Psoas muscle (tissue), 8 donors: ENCODE results near the gene TTLL4. TPM values are rescaled to one million over a fixed set of nuclear protein-coding genes. Genes with fewer than 3 reads are reported as not detected.

ENCODE experiments used
- ATAC-seq, 4 donors: fragments of 200-7000 bp; cut with Tn5 transposase; one replicate each; pipeline ENCODE4 v1.9.1; 2020; ENCODE audit warnings: moderate library complexity in 3 of 4, mild to moderate bottlenecking in 2 of 4
- DNase-seq, 2 donors: peaks; one replicate each; pipeline ENCODE4 v3.0.0-alpha.2; 2020
- H3K27ac ChIP-seq: fragments of 200-600 bp; one replicate; pipeline ENCODE4 v1.8.0; 2022
- H3K27me3 ChIP-seq, 3 donors: fragments of 200-600 bp in 1 of 3; one replicate each; pipeline versions ENCODE4 v1.6.1 to v1.8.0; 2013 to 2022; ENCODE audit warnings: low read length in 2 of 3, mild to moderate bottlenecking in 2 of 3, moderate library complexity in 1 of 3; ENCODE audit not compliant: insufficient read depth in 3 of 3
- H3K36me3 ChIP-seq, 2 donors: fragments of 200-600 bp in 1 of 2; one replicate each; pipeline versions ENCODE4 v1.6.1 to v1.8.0; 2013 to 2022; ENCODE audit warnings: low read depth in 1 of 2, mild to moderate bottlenecking in 1 of 2, moderate library complexity in 1 of 2; ENCODE audit not compliant: insufficient read depth in 1 of 2
- H3K4me1 ChIP-seq: fragments of 200-600 bp; one replicate; pipeline ENCODE4 v1.8.0; 2022
- H3K4me3 ChIP-seq: fragments of 200-600 bp; one replicate; pipeline ENCODE4 v1.8.0; 2022; ENCODE audit warnings: mild to moderate bottlenecking
- H3K9me3 ChIP-seq: fragments of 200-600 bp; one replicate; pipeline ENCODE4 v1.8.0; 2022
- WGBS, 3 donors: extraction: QIAGEN DNeasy Blood & Tissue Kit; methylation state at CpG; one replicate each; pipeline versions ENCODE4 v1.1.6 to v1.1.7; 2013; 5-methylcytosine and 5-hydroxymethylcytosine counted together
- intact Hi-C, 2 donors: fragments of 100-400 bp; cut with DNase I; formaldehyde crosslinking; loops; one replicate each; pipeline versions ENCODE4 v1.11.0 to v1.14.2; 2022
- polyA plus RNA-seq, 3 donors: library from polyadenylated mRNA; stranded (reverse); fragments of 200-250 nt; gene quantifications; one replicate each; pipeline ENCODE4 v1.2.3, GENCODE V29; 2013
- total RNA-seq, 4 donors: library from RNA; stranded (reverse); fragmentation: NEBNext Ultra II Directional in 2 of 4; extraction: Animal tissue kit (Norgen Biotek cat#: 25700) in 2 of 4; gene quantifications; one replicate each; pipeline versions ENCODE4 v1.2.1 to v1.2.4, GENCODE V29; 2021 to 2023
- TF ChIP-seq, protein P1 (sequence below): fragments of 200-600 bp; IDR thresholded peaks from one replicate; pipeline ENCODE4 v1.8.0; 2022; ENCODE audit warnings: antibody characterized with exemption
- donor health status: healthy with polysubstance abuse.
- donor health status: DM: no; HTN: no; CAD: no; lungs with moderate emphysema.
- donor health status: Bipolar disorder and iron deficiency.
- donor health status: healthy.
- donor health status: DM: yes; HTN: yes; CAD: no.
- donor health status: DM: no; HTN: no; CAD: no.
- donor health status: DM: no; HTN: no; CAD: no.
- donor health status: DM: yes; HTN: yes; CAD: no.

TTLL4 gene
- total and polyA plus RNA-seq, 7 donors: 9.2 to 15.7 (median 14.0) TPM

DNA sequence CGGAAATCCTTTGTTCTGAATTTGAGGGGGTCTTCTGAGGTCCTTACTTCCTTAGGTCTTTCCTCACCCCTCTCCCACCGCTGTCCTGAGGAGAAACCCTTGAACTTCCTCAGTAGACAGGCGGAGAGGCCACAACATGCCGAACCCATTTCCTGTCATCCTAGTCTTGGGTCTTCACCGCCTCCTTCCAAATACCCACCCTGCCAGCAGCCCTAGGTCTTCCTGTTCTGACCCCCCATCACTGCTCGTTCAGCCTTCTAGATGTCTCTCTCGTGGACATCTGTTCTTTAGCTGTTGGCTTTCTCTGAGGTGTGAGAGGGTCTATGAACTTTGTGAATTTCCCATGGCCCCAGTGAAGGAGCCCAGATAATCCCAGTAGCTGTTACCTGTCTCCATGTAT is 44.1 kb downstream of the TTLL4 start:
- peaks cover 5% of the 10 kb centered on the region for H3K4me1 ChIP-seq
- H3K27me3 ChIP-seq: no peaks in the 10 kb centered on the region
- H3K36me3 ChIP-seq: peaks cover 8 to 59% of the 10 kb centered on the region in 2 donors
- no peaks in the 10 kb centered on the region for H3K9me3 ChIP-seq
- intact Hi-C loops: no loop called here
- ATAC-seq (no peak), DNase-seq (no peak)
- no peak overlapping the region for H3K4me3 ChIP-seq
- TF ChIP-seq, protein P1, sequence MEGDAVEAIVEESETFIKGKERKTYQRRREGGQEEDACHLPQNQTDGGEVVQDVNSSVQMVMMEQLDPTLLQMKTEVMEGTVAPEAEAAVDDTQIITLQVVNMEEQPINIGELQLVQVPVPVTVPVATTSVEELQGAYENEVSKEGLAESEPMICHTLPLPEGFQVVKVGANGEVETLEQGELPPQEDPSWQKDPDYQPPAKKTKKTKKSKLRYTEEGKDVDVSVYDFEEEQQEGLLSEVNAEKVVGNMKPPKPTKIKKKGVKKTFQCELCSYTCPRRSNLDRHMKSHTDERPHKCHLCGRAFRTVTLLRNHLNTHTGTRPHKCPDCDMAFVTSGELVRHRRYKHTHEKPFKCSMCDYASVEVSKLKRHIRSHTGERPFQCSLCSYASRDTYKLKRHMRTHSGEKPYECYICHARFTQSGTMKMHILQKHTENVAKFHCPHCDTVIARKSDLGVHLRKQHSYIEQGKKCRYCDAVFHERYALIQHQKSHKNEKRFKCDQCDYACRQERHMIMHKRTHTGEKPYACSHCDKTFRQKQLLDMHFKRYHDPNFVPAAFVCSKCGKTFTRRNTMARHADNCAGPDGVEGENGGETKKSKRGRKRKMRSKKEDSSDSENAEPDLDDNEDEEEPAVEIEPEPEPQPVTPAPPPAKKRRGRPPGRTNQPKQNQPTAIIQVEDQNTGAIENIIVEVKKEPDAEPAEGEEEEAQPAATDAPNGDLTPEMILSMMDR: no peak
- H3K27ac ChIP-seq: no peak overlapping the region
- 92 to 95% (median 94%) methylated on average over 7 of the region's 7 CpGs for WGBS, 3 donors

DNA sequence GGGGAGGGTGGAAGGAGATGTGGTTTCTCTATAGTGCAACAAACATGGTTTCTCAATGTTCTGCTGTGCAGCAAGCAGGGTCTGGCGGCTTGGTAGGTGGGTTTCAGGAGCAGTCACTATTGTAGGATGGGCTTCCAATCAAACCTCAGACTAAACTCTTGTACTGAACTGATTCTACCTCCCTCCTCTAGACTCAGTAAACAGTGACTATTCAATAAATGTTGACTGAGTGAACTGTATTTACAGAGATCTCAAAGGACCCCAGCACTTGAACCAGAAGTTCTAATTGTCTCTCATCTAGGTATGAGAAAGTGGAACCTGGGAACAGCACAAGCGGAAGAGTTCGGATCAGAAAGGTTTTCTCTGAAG is 44.5 kb downstream of the TTLL4 start:
- Histone ChIP-seq H3K36me3 (peaks cover 7 to 55% of the 10 kb centered on the region in 2 donors), H3K4me3 (no peak overlapping the region), H3K4me1 (peaks cover 5% of the 10 kb centered on the region), H3K27ac (no peak overlapping the region), H3K27me3 (no peaks in the 10 kb centered on the region), H3K9me3 (no peaks in the 10 kb centered on the region)
- DNase-seq (no peak), ATAC-seq (no peak)
- TF ChIP-seq, protein P1: no peak
- WGBS, 3 donors: 98 to 99% (median 99%) methylated on average over 3 of the region's 3 CpGs
- intact Hi-C loops: no loop called here

DNA sequence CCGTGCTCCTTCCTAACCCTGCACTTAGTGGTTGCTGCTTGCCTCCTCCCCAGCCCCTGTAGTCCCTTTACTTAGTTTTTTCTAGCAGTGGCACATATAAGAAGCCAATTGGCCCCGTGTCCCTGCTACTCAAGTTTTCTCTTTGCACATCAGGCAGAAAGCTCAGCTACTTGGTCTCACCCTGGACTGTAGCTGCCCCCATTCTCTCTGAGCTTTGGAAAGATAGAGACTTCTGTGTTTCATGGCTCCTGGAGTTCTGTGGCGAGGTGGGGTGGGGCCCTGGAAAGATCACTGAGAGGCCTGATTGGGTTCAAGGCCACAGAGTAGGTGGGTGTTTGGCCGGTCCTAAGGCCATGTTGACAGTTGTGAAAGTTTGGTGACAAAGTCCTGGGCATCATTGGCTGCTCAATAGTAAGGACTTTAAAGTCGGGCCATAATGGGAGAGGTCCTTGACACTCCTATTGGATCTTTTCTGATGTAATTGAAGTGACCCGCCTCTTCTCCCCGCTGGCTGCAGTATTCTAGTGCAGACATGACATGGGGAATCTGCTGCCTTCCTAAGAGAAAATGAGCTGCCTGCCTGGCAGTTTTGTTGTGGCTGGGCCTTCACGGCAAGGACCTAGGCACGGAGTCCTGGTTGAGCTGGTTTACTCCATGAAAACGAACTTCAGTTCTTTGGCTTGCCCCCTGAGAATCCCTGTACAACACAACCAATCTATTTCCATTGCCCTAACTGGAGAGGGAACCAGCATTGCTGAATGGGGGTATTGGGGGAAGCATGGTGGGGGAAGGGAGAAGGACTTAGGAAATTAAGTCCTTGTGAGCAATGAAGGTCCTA is 45.2 kb downstream of the TTLL4 start:
- WGBS, 3 donors: 94% methylated on average over 10 of the region's 10 CpGs
- Histone ChIP-seq H3K4me3 (no peak overlapping the region), H3K27me3 (no peaks in the 10 kb centered on the region), H3K4me1 (peaks cover 5% of the 10 kb centered on the region), H3K27ac (no peak overlapping the region), H3K9me3 (no peaks in the 10 kb centered on the region), H3K36me3 (peaks cover 6 to 49% of the 10 kb centered on the region in 2 donors)
- DNase-seq (no peak), ATAC-seq (no peak)
- TF ChIP-seq, protein P1: no peak
- intact Hi-C loops: no loop called here

DNA sequence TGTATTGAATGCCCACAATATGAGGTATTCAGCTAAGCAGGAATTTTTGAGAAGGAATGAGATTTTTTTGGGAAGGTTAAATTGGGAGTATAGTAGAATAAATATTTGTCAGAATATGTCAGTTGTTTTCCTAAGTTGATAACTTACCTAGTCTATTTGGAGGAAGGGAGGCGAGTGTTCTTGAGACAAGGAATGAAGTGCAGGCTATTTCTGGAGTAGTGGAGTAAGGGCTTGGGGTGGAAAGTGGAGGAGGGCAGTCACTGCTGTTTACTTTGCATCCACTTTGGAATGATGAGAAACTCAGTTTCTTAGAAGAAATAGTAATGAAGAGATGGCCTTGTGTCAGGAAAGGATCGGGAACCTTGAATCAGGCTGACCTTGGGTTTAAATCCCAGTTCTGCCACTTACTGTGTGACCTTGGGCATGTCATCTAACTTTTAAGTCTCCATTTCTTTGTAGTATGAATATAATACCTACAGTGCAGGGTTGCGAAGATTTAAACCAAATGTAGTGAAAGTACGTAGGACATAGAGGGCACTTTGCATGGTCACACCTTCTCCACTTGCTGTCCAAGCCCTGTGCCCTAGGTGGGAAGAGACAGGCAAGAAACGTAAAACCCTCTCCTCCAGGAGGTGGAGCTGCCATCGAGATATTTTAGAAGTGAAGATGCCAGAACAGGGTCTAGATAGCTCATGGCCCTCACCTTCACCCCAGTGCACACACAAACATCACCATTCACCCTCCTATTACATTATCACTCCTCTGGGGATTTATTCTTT is 46.2 kb downstream of the TTLL4 start:
- no peak overlapping the region for H3K4me3 ChIP-seq
- no peak overlapping the region for H3K27ac ChIP-seq
- no peak for DNase-seq
- H3K36me3 ChIP-seq: peaks cover 3 to 39% of the 10 kb centered on the region in 2 donors
- TF ChIP-seq, protein P1: no peak
- peak in 3 of 4 donors; percentile 36 to 54 (median 46) for ATAC-seq
- no peaks in the 10 kb centered on the region for H3K9me3 ChIP-seq
- H3K4me1 ChIP-seq: peaks cover 5% of the 10 kb centered on the region
- intact Hi-C loops: no loop called here
- WGBS, 3 donors: 68 to 92% (median 79%) methylated on average over 6 of the region's 6 CpGs
- no peaks in the 10 kb centered on the region for H3K27me3 ChIP-seq
